CD4-positive, alpha-beta T cell treated with Interferon gamma for 1 hour (primary cell): ENCODE results near the gene ODC1.
"Not testable (repeated sequence)": the region's sequence is repeated elsewhere in the genome, so short reads cannot be mapped to it uniquely, and the experiment has no call there.

Source experiments
- DNase-seq: peaks from one replicate; pipeline ENCODE4 v3.0.0-alpha.2; 2020

The ODC1 gene

DNA sequence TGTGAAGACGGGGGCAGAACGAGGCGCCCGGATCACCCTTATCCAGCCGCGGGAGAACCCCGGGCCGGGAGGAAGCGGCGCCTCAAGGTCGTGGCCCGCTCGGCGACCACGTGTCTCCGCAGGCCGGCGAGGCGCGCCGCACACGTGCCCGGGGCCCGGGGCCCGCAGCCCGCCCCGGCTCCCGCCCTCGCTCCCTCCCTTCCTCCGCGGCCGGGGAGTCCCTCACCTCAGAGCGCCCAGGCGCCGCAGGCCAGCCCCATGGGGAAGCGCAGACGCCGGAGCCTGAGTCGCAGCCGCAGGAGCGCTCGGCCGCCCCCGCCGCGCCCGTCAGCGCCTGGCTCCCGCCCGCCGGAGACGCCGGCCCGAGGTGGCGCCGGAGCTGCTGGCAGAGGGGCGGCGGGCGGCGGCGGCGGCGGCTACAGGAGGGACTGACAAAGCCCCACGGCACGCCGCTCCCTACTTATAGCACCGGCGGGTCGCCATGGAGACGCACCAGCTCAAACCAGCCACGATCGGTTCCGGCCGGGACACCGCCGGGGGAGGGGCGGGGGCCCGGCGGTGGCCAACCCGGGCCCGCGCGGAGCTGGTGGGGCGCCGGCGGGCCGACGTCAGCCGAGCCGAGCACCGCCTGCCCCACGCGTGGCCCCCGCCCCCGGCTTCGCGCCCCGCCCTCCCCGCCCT is at the start of gene ODC1:
Gene ODC1, minus strand, starts transcription at position 433 of the 681 bp plus-strand sequence. CDS start 3,295 bp downstream, outside the sequence.
- DNase-seq, result peak; percentile 99

DNA sequence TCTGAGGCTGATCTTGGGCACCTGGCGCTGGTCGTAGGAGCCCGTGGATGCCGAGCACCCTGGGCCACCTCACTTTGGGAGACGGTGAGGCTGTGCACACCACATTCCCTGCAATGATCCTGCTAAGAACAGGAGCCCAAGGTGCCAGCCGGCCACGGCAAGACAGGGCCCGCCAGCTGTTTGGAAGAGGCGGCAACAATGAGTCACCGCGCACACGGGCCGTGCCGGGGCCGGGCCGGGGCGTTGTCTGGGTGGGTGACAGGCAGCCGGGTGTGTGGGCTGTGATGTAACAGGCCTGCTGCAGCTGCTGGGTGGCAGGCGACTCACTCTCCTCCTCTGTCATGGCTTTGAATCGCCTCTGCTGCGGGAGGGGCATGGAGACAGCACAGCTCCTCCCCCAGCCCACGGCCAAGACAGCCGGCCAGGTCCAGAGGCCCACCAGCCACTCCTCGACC is 49.7 kb upstream of the ODC1 start:
- DNase-seq, result peak; percentile 49

DNA sequence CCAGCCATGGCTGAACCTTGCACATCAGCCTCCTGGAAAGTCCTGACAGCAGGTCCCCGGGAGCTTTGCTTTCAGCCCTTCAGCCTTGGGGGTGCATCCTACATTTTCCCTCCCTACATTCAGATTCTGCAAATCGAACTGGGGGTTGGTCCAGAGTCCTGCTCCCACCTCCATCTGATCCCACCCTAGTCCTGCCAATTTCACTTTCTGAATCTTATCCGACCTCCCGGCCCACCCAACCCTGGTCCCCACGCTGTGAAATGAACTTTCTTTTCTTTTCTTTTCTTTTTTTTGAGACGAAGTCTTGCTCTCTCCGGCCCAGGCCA is 47.8 kb upstream of the ODC1 start:
- DNase-seq, result no peak

DNA sequence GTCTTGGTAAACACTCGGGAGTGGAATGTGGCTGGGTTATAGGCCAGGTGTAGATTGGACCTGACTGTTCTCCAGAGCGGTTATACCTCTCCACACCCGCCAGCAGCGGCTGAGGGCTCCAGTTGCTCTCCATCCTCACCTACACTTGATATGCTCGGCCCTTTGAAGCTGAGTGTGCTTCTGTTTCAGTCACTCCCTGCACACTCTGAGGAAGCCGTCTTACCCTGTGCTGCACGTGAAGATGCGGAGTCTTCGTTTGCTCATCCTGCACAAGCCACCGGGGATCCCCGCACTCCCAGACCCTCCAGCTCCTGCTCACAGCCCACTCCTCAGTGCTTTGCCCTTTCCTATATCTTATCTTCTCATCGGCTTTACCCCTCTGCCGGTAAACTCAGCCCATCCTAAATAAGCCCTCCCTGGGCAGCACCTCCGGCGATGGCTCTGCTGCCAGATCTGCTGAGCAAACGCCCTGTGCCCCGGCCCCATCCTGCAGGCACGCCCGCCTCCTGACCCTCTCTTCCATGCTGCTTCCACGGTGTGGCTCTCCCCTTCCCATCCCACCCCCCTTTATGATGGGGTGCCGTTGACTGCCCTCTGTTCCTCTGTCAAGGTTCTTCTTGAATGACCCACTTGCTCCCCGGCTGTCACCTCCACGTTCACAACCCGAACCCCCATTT is 47.3 kb upstream of the ODC1 start:
- no peak for DNase-seq

DNA sequence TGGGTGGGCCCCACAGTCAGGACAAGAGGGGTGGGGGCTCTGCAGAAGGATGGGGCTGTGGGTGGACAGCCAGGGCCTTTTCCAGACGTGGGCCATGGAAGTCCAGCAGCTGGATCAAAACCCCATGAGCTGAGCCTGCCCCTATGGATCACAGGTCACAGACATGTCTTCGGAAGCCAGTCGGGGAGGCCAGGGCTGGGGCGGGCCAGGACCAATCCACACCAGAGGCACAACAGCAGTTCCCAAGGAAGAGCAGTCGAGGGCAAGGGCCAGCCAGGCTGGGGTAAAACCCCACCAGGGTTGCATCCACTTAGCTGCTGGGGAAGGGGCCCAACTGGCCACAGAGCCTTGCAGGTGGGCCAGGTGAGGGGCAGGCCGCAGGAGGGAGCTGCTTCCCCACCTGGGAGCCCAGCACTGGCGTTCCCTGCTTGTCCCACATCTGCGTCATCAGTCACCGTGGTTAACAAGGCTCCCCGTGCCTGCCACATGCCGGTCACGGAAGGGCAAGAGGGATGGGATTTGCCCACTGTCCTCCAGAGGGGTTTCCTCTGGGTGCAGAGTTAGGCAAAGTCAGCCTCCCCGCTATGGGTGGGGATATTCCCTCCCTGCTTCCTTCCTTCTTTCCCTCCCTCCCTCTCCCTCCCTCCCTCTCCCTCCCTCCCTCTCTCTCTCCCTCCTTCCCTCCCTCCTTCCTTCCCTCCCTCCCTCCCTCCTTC is 46.4 kb upstream of the ODC1 start:
- no peak for DNase-seq

DNA sequence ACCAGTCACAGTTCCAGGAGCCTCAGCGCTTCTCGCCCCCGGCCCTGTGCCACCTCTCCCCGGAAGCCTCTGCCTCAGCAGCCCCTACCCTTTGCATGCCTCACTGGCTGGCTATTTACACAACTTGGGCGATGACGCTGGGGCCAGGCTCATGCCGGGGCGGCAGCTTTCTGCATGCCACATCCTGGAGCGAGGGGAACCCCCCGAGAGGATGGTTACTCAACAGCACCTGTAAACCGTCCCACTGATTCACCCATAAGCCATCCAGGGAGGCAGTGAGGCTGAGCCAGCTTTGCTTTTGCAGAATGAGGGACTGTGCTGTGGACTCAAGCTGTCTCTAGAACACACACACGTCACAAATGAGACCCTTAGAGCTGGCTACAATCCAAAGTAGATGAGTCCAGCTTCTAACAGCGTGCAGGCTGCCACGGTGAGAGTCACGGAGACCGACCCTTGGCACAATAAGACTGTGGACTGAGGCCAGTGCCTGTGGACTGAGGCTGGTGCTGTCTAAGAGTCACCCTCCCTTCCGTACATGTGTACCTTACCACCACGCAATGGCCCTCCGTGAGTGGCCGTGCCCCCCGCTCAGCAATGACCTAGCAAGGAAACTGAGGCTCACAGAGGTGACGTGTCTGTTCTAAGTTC is 45.6 kb upstream of the ODC1 start:
- DNase-seq, result peak; percentile 82

DNA sequence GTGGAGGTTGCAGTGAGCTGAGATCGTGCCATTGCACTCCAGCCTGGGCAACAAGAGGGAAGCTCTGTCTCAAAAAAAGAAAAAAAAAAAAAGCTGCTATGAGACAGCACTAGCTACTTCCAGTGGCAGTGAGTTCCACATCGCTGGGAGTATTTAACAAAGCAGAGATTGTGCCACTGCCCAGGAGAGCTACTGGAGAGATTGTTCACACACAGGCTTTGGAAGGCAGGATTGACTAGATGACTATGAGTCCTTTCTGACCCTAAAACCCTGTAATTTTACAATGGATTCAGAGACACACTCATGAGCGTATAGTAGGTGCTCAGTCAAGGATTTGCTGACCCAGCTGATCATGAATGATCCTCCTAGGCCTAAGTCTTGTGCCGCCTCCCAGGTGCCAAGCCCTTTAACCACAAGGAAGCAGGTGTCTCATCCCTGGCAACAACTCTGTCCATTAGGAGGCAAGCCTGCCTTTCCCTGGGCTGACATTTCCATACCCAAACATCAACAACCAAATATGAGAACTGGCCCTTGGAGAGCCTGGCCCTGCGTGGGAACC is 45.0 kb upstream of the ODC1 start:
- no peak for DNase-seq

DNA sequence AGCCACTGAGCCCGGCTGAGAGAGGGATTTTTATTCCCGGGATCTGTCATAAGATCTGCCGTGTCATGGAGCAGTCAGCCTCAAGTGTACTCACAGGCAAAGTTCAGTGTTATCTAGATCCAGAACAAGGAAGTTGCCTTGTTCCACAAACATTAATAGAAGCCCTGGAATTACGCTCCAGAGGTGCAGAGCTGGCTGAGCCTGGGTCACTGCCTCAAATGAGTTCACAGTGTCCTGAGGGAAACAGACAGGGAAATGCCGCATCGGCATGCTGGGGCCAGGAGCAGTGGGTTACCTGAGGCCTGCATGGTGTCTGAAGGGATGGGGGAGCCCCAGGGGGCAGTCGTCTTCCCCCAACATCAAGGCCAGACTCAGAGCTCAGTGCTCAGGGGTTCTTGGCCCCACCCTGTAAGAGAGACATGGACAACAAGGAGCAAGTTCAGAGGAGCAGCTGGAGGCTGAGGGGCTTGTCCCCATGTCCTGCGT is 42.7 kb upstream of the ODC1 start:
- DNase-seq, result no peak

DNA sequence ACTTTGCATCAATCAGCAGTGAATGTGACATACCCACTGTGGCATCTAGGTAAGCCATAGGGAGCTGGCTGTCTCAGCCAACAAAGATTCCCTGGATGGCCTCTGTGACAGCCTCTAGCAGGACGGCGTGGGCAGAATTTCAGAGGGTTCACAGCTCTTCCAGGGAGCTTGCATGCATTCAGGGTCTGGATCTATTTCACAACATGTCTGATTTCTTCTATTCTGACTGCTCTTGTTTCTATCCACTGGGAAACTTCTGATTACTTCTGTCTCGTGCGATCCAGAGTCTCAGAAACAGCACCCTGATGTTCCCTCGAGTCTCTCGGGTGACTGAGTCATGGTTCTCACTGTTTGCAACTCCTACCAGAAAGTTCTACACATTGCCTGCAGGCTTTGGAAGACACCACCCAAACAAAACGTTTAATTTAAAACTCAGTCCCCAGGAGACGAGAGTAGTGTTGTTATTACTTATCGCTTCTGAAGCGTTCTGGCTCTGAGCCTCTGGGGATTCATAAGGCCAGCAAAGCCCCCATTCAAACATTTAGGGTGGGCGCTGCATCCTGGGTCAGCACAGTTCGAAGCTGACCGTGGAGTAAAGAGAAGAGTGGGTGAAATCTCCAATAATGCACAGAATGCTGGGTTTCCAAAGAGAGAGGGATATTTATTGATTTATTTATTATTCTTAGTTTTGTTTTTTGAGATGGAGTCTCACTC is 41.9 kb upstream of the ODC1 start:
- no peak for DNase-seq

DNA sequence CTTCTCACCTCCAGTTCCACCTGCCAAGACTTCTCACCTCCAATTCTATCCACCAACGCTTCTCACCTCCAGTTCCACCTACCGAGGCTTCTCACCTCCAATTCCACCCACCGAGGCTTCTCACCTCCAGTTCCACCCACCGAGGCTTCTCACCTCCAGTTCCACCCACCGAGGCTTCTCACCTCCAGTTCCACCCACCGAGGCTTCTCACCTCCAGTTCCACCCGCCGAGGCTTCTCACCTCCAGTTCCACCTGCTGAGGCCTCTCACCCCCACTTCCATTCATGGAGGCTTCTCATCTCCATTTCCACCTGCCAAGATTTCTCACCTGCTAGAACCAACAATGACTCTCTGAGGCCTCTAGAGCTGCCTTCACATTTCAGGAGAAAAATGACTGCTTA is 40.0 kb upstream of the ODC1 start:
- not testable (repeated sequence) for DNase-seq

DNA sequence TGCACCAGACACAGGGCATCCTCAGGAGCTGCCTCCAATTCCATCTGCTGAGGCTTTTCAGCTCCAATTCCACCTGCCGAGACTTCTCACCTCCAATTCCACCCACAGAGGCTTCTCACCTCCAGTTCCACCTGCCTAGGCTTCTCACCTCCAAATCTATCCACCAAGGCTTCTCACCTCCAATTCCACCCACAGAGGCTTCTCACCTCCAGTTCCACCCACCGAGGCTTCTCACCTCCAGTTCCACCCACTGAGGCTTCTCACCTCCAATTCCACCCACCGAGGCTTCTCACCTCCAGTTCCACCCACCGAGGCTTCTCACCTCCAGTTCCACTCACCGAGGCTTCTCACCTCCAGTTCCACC is 39.6 kb upstream of the ODC1 start:
- DNase-seq, result not testable (repeated sequence)

DNA sequence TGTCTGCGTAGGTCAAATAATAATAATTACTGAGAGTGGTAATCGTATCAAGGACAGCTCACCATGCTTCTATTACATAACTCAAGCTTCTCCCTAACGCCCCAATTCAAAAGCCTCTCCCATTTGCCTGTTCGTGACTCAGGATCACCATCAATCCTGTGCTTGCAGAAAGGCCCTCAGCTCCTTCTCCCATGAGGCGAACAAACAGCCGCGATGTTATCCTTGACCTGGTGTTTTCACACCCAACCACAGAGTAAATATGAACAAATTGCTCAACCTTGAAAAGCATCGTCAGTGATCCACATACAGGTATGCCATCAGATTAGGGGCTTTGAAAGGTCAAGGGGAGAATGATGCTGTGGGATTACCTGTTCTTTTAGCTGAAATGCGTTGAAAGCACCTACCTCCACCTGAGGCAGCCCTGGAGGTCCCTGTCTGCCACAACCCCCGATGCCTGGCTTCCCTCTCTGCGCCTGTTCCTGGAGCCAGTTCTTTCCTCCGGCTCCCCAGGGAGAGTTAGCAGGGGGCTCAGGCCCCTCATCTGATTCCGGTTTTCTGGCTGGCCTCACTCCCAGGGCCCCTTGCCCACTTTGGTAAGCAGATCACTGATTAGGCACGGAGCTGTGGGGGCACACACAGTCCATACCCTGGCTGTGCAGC is 39.1 kb upstream of the ODC1 start:
- no peak for DNase-seq

DNA sequence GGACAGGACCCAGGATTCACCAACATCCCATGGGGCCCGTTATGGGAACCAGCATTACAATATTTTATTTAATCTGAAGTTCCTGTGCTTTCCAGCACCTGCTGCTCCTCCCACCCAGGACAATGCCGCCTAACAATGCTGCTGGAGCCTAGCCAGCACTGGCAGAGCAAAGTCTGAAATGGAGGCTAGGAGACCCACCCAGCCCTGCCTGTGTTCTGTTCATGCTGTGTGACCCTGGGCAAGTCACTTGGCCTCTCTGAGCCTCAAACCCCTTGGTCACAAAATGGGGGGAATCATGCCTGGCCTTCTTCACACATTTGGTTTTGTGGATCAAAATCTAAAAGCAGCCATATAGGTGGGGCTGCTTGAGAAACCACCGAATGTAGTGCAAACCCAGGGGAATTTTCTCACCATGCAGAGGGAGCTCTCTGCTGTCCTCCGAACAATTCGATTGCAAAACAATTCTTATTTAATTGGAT is 38.5 kb upstream of the ODC1 start:
- DNase-seq, result no peak

DNA sequence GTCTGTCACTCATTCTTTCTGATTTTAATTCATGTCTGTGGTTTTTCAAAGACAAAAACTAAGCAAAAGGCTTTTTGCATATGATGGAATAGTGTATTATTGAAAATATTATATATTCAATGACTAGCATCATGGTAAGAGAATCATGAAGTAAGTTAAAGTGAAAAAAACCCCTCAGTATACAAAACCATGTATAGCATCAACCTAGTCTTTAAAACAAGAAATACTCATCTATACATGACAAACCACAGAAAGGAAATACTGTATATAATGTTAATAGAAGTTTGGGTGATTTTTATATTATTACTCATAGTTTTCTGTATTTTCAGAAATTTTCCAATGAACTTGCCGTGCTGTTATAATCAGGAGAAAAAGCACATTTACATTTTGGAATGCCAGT is 38.0 kb upstream of the ODC1 start:
- no peak for DNase-seq

DNA sequence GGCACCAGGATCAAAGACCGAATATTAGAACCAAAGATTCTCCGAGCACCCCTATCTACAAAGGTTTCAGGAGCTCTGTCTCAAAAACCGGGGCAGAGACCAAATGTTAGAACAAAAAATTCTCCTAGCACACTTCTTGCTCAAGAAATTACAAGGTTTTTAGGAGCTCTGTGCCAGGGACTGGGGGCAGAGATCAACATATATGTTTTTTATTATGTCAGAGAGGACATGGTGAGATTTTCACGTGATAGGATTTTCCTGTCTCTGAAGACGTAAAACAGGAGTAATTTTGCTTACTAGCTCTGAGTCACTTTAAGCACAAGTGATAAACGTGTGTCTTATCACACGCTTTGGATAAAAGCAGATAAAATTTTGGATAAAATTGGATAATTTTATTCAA is 34.8 kb upstream of the ODC1 start:
- DNase-seq, result no peak

DNA sequence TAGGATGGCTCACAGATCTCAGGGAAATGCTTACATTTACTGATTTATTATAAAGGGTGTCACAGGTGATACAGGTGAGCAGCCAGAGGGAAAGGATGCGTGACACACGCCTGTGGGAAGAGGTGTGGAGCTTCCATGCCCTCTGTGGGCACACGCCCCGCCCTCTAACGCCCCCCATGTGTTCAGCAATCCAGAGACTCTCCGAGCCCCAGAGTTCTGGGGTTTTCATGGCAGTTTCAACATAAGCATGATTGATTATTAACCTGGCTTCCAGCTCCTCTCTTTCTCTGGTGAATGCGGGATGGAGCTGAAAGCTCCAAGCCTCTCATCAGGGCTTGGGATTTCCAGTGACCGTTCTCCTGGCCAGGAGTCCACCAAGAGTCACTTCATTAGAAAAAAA is 34.3 kb upstream of the ODC1 start:
- no peak for DNase-seq

DNA sequence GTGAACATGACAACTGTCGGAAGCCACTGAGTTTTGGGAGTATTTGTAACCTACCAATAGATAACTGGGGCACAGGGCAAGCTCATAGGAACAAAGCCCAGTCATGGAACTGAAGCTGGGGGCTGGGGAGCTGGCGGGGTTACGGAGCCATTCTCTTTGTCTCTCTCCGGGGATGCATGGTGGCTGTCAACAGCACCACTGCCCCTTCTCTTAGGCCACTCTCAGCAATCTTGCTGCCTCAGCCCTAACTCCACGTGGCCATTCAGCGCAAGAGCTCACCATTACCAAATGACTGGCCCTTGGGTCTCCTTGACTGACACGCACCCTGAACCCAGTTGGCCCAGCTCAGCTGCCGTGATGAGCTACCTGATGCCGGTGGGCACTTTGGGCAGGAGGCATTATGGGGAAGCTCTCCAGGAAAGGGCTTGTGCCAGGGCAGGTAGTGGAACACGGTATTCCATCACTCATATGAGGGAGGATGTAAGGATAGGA is 33.6 kb upstream of the ODC1 start:
- no peak for DNase-seq

DNA sequence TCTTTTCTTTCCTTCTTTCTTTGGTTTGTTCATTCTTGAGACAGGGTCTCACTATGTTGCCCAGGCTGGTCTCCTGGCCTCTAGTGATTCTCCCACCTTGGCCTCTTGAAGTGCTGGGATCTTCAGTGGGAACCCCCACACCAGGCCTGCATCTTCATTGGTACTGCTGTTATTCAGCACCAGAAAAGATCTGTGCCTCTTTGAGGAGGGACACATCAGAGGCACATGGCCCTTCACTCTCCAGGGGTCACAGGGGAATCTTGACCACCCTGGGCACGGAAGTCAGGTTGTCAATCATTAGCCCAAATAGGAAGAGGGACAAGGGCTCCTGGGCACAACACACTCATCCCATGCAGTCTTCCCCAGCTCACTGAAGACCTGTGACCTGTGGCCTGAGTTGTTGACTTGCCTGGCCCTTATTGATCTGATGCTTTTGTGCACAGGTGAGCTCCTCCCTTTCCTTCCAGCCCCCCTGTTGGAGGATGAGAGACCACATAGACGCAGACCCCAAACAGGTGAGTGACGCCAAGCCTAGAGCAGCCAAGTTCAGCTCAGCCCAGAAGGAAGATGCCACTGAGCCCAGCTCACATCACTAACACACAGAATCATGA is 33.0 kb upstream of the ODC1 start:
- no peak for DNase-seq

DNA sequence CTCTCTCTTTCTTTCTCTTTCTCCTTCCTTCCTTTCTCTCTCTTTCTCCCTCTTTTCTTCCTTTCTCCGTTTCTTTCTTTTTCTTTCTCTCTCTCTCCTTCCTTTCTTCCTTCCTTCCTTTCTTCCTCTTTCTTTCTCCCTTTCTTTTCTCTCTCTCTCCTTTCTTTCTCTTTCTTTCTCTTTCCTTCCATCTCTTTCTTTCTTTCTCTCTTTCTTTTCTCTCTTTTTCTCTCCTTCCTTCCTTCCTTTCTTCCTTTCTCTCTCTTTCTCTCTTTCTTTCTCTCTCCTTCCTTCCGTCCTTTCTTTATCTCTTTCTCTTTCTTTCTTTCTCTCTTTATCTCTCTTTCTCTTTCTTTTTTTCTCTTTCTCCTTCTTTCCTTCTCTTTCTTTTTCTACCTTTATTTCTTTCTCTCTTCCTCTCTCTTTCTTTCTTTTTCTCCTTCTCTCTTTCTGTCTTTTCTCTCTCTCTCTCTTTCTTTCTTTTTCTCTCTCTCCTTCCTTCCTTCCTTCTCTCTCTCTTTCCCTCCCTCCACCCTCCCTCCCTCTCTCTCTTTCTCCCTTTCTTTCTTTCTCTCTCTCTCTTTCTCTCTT is 32.3 kb upstream of the ODC1 start:
- no peak for DNase-seq

DNA sequence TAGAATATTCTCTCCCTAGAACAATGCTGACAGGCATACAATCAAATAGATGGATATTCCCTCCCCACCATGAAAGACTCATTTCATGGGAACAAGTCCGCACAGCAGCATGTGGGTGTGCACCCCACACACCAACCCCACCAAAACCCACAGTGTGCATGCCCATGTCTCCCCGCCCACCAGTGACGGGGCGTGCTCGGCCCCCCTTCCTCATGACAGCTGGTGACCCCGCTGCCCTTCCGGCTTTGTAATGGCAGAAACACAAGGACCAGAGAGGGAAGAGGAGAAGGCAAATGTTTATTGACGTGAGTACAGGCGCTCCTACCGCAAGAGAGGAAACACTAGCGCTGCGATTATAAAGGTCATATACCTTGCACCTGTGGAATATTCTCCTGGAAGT is 30.8 kb upstream of the ODC1 start:
- no peak for DNase-seq

DNA sequence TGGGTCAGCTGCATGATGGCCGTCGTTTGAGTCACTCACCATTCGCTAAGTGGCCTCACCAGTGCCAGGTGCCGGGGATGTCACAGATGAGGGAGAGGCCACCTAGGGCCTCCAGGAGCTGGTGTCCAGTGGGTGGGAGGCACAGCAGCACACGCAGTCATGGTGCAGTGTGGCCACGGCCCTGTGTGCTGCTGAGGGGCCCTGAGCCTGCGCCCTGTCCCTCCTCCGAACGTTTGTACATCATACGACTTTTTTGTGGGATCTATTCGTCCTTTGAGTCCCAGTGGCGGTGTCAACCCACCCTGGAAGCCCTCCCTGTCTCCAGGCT is 30.1 kb upstream of the ODC1 start:
- DNase-seq, result no peak
